ENCODE data around the gene CD300LB. TPM values are rescaled to one million over a fixed set of nuclear protein-coding genes. Genes with fewer than 3 reads are reported as not detected.
"Not testable (repeated sequence)": the region's sequence is repeated elsewhere in the genome, so short reads cannot be mapped to it uniquely, and the experiment has no call there.

Gene CD300LB
- total and polyA plus RNA-seq, 8 donors = 0.25 TPM; not detected in 7

DNA sequence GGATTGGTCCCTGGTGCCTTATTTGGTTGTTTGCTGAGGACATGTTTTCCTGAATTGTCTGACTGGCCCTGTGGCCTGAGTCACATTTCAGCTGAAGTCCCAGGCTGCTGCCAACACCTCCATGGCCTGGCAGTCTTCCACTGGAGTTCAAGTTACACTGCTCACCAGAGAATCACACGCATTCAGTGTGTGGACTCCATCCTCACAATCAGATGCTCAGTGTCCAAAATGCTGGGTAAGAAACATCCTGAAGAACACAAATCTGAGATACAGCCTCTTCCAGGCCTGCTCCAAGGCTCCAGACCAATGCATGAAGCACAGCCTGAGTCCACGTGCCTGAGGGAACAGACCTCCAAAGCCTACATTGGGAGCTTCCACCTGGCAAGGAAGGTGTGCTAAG lies 19.2 kb downstream of the CD300LB start:
- Histone ChIP-seq H3K36me3 (no peaks in the 10 kb centered on the region), H3K4me1 (no peaks in the 10 kb centered on the region), H3K27ac (no peak overlapping the region), H3K4me3 (no peak overlapping the region), H3K9me3 (no peaks in the 10 kb centered on the region), H3K27me3 (peaks cover 0 to 15% (median 0%) of the 10 kb centered on the region in 3 donors)
- DNase-seq = no peak
- 64 to 96% (median 71%) methylated on average over 2 of the region's 2 CpGs for WGBS, 5 donors
- TF ChIP-seq CTCF (IDR thresholded peaks at IDR 0.05) = no peak
- no peak for TF ChIP-seq EP300 (IDR thresholded peaks at IDR 0.05)
- TF ChIP-seq POLR2A (IDR thresholded peaks at IDR 0.05) = no peak
- TF ChIP-seq POLR2AphosphoS5 (IDR thresholded peaks at IDR 0.05) = no peak
- intact Hi-C loops (cut with DNase I; ENCODE audit: low total_unique reads) = no loop called here

- Histone ChIP-seq H3K27ac (no peak overlapping the region), H3K4me3 (no peak overlapping the region), H3K4me1 (no peaks in the 10 kb centered on the region), H3K27me3 (peaks cover 0 to 3% (median 0%) of the 10 kb centered on the region in 3 donors), H3K9me3 (no peaks in the 10 kb centered on the region), H3K36me3 (no peaks in the 10 kb centered on the region)
- no peak for DNase-seq
- intact Hi-C loops (cut with DNase I; ENCODE audit: low total_unique reads) = no loop called here
- TF ChIP-seq EP300 (IDR thresholded peaks at IDR 0.05) (no peak), POLR2AphosphoS5 (IDR thresholded peaks at IDR 0.05) (no peak), POLR2A (IDR thresholded peaks at IDR 0.05) (no peak), CTCF (IDR thresholded peaks at IDR 0.05) (no peak)
These were observed 23.1 kb downstream of the CD300LB start for GRCh38 chr17:74508156-74508555.

DNA sequence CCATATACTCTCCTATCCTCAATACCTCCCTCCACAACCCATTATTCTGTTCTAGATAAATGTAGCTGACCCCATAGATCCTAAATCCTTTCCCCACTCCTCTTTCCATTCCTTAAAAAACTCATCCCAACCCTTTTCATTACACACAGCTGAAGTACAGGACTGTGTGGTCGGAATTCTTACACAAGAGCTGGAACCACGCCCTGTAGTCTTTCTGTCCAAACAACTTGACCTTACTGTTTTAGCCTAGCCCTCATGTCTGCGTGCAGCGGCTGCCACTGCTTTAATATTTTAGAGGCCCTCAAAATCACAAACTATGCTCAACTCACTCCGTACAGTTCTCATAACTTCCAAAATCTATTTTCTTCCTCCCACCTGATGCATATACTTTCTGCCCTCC lies 27.3 kb downstream of the CD300LB start:
- intact Hi-C loops (cut with DNase I; ENCODE audit: low total_unique reads); H3K36me3 ChIP-seq; H3K9me3 ChIP-seq; H3K27me3 ChIP-seq; H3K4me3 ChIP-seq; H3K27ac ChIP-seq; H3K4me1 ChIP-seq: not testable (repeated sequence)
- peak in 1 of 2 donors; percentile 25 for DNase-seq
- 52 to 63% (median 56%) methylated on average over 5 of the region's 5 CpGs for WGBS, 5 donors

- Histone ChIP-seq H3K9me3 (no peaks in the 10 kb centered on the region), H3K27me3 (no peaks in the 10 kb centered on the region), H3K4me3 (no peak overlapping the region), H3K4me1 (no peaks in the 10 kb centered on the region), H3K27ac (no peak overlapping the region), H3K36me3 (no peaks in the 10 kb centered on the region)
- intact Hi-C loops (cut with DNase I; ENCODE audit: low total_unique reads) = no loop called here
- WGBS, 5 donors = 61 to 64% (median 63%) methylated on average over 6 of the region's 6 CpGs
- TF ChIP-seq POLR2A (IDR thresholded peaks at IDR 0.05) = no peak
- no peak for TF ChIP-seq CTCF (IDR thresholded peaks at IDR 0.05)
- no peak for TF ChIP-seq EP300 (IDR thresholded peaks at IDR 0.05)
- TF ChIP-seq POLR2AphosphoS5 (IDR thresholded peaks at IDR 0.05) = no peak
- peak in 1 of 2 donors; percentile 19 for DNase-seq
These were observed 28.4 kb downstream of the CD300LB start for GRCh38 chr17:74502861-74503260.

- no peak for DNase-seq
- Histone ChIP-seq H3K4me3 (no peak overlapping the region), H3K27me3 (no peaks in the 10 kb centered on the region), H3K4me1 (no peaks in the 10 kb centered on the region), H3K27ac (no peak overlapping the region), H3K9me3 (no peaks in the 10 kb centered on the region), H3K36me3 (no peaks in the 10 kb centered on the region)
- 81 to 94% (median 88%) methylated on average over 3 of the region's 3 CpGs for WGBS, 5 donors
- intact Hi-C loops (cut with DNase I; ENCODE audit: low total_unique reads) = no loop called here
- no peak for TF ChIP-seq POLR2A (IDR thresholded peaks at IDR 0.05)
- TF ChIP-seq POLR2AphosphoS5 (IDR thresholded peaks at IDR 0.05) = no peak
- no peak for TF ChIP-seq EP300 (IDR thresholded peaks at IDR 0.05)
- TF ChIP-seq CTCF (IDR thresholded peaks at IDR 0.05) = no peak
These were observed 31.3 kb downstream of the CD300LB start for GRCh38 chr17:74499992-74500391.

Measured in stomach (tissue), 9 donors.